Mononuclear cell (primary cell): ENCODE data around the gene DEF6. TPM values are rescaled to one million over a fixed set of nuclear protein-coding genes. Genes with fewer than 3 reads are reported as not detected.
"Not testable (repeated sequence)": the region's sequence is repeated elsewhere in the genome, so short reads cannot be mapped to it uniquely, and the experiment has no call there.

Source experiments
- H3K27me3 ChIP-seq: 2 replicates; pipeline ENCODE4 v1.6.0; 2011; ENCODE audit warnings: low read length, control low read depth; ENCODE audit not compliant: insufficient read depth
- H3K4me1 ChIP-seq: 2 replicates; pipeline ENCODE4 v1.5.1; 2011; ENCODE audit warnings: mild to moderate bottlenecking, low read length, control low read depth; ENCODE audit not compliant: insufficient read depth
- H3K4me3 ChIP-seq: 2 replicates; pipeline ENCODE4 v1.5.1; 2011; ENCODE audit warnings: mild to moderate bottlenecking, low read length, moderate library complexity
- H3K9me3 ChIP-seq: 2 replicates; pipeline ENCODE4 v1.5.1; 2011; ENCODE audit warnings: low read depth, mild to moderate bottlenecking, control low read depth, low read length
- total RNA-seq: library from RNA; depleted of rRNA; stranded (reverse); fragments of >200 nt; gene quantifications from one replicate; pipeline ENCODE4 v1.2.3, GENCODE V29; 2012

DEF6 gene
- total RNA-seq, 1 donor: 80.1 TPM

GRCh38 chr6:35312807-35313206 is 15.2 kb downstream of the DEF6 start:
- no peak overlapping the region for H3K4me3 ChIP-seq
- peaks cover 60% of the 10 kb centered on the region for H3K4me1 ChIP-seq

GRCh38 chr6:35317483-35318195 is 20.0 kb downstream of the DEF6 start:
- Histone ChIP-seq H3K9me3 (no peaks in the 10 kb centered on the region), H3K4me3 (no peak overlapping the region), H3K27me3 (no peaks in the 10 kb centered on the region), H3K4me1 (peaks cover 15% of the 10 kb centered on the region)

More at GRCh38 chr6:35312807-35313206, 15.2 kb downstream of the DEF6 start:
- H3K9me3 ChIP-seq: no peaks in the 10 kb centered on the region
- no peaks in the 10 kb centered on the region for H3K27me3 ChIP-seq

DNA sequence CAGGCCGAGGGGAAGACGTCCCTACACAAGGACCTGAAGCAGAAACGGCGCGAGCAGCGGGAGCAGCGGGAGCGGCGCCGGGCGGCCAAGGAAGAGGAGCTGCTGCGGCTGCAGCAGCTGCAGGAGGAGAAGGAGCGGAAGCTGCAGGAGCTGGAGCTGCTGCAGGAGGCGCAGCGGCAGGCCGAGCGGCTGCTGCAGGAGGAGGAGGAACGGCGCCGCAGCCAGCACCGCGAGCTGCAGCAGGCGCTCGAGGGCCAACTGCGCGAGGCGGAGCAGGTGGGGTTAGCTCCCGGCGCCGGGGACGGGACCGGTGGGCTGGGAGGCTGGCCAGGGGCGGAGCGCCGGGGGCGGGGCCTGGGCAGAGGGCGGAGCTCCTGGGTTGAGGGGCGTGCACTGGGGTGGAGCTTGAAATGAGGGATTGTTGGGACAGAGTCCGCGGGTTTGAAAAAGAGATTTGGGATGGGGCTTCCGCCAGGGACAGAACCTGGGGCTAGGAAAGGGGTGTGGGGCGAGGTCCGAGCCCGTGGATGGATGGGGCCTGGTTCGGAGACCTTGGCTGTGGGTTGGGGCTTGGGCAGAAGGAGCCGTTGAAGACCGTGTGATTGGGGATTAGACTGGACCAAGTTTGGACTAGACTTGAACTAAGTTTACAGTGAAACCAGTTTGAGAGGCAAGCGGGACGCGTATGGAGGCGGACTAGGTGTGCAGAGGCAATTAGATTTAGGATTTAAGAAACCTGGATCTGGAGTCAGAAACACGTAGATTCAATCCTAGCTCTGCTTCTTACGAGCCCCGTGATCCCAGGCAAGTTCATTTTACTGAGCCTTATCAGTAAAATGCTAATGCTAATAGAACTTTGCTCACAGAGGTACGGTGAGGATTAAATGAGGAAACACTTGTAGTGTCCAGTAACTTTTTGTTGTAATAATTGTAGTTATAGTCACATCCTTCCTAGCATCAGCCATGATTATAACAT is 20.9 kb downstream of the DEF6 start:
- no peaks in the 10 kb centered on the region for H3K27me3 ChIP-seq
- H3K4me3 ChIP-seq: no peak overlapping the region
- H3K4me1 ChIP-seq: peaks cover 9% of the 10 kb centered on the region
- H3K9me3 ChIP-seq: no peaks in the 10 kb centered on the region

DNA sequence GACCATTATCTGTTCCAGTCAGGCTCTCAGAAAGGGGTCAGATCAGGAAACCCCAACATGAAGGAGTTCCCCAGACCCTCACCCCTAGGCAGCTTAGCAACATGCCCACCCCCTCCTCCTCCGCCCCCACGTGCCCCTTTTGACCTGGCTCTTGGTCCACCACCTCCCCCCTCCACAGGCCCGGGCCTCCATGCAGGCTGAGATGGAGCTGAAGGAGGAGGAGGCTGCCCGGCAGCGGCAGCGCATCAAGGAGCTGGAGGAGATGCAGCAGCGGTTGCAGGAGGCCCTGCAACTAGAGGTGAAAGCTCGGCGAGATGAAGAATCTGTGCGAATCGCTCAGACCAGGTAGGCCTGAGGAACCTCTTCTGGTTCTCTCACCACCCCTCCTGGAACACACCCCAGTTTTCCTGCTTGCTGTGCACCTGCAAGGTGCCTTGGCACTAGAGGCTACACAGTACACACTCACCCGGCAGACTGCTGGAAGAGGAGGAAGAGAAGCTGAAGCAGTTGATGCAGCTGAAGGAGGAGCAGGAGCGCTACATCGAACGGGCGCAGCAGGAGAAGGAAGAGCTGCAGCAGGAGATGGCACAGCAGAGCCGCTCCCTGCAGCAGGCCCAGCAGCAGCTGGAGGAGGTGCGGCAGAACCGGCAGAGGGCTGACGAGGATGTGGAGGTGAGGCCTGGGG is 21.9 kb downstream of the DEF6 start:
- H3K4me3 ChIP-seq: no peak overlapping the region
- no peaks in the 10 kb centered on the region for H3K27me3 ChIP-seq

DNA sequence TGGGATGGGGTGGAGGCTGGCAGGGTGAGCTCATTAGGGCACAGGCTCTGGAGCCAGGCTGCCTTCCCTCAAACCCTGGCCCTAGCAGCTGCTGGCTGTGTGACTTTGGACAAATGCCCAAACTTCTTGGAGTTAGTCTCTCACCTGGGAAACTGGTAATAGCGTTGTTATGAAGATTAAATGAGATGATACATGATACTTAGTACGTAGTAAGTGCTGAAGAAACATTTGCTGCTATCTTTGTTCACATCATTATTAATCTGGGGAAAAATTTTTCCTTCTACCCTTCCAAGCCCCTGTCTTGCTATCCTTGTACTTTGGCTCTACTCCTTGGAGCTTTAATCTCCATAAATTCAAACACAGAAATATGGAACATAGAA is 22.4 kb downstream of the DEF6 start:
- H3K27me3 ChIP-seq: no peaks in the 10 kb centered on the region
- peaks cover 2% of the 10 kb centered on the region for H3K4me1 ChIP-seq
- H3K4me3 ChIP-seq: no peak overlapping the region
- H3K9me3 ChIP-seq: no peaks in the 10 kb centered on the region

More for the DNA sequence above, 21.9 kb downstream of the DEF6 start:
- Histone ChIP-seq H3K9me3 (no peaks in the 10 kb centered on the region), H3K4me1 (peaks cover 3% of the 10 kb centered on the region)

DNA sequence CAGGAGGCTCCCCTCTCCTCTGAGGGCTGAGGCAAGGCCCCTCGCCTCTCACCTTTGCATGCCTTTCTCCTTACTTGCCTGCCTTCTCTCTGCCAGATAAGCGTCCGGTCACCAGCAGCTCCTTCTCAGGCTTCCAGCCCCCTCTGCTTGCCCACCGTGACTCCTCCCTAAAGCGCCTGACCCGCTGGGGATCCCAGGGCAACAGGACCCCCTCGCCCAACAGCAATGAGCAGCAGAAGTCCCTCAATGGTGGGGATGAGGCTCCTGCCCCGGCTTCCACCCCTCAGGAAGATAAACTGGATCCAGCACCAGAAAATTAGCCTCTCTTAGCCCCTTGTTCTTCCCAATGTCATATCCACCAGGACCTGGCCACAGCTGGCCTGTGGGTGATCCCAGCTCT is 23.5 kb downstream of the DEF6 start:
- Histone ChIP-seq H3K27me3 (no peaks in the 10 kb centered on the region), H3K9me3 (no peaks in the 10 kb centered on the region), H3K4me1 (no peaks in the 10 kb centered on the region), H3K4me3 (no peak overlapping the region)

- Histone ChIP-seq H3K9me3 (no peaks in the 10 kb centered on the region), H3K4me1 (peaks cover 21% of the 10 kb centered on the region), H3K4me3 (no peak overlapping the region), H3K27me3 (no peaks in the 10 kb centered on the region)
Observed at GRCh38 chr6:35327349-35328027, 29.9 kb downstream of the DEF6 start.

- no peak overlapping the region for H3K4me3 ChIP-seq
- peaks cover 22% of the 10 kb centered on the region for H3K4me1 ChIP-seq
- no peaks in the 10 kb centered on the region for H3K9me3 ChIP-seq
- H3K27me3 ChIP-seq: no peaks in the 10 kb centered on the region
Observed at GRCh38 chr6:35328108-35328723, 30.6 kb downstream of the DEF6 start.

- H3K9me3 ChIP-seq, H3K4me3 ChIP-seq, H3K27me3 ChIP-seq: not testable (repeated sequence)
- peaks cover 22% of the 10 kb centered on the region for H3K4me1 ChIP-seq
Observed at GRCh38 chr6:35328965-35329364, 31.3 kb downstream of the DEF6 start.

DNA sequence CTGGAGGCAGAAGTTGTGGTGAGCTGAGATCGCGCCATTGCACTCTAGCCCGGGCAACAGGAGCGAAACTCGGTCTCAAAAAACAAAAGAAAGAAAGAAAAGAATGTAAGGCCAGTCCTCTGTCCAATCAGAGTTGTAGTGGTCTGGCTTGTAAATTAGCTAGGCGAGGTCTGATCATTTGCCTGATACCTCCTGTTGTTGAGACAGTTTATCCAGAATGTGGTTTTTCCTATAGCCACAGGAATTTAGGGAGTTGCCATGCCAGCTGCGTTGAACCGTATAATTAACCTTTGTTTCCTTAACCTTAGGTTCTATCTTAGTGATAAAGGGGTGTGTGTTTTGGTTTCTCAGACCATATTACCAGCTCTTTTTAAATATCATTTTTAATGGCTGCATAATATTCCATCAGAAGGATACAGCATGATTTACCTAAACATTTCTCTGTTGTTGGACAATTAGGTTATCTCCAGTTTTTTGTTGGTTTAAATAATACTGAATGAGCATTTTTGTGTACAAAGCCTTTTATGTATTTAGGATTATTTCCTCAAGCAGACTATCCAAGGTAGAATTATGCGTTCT is 33.0 kb downstream of the DEF6 start:
- peaks cover 22% of the 10 kb centered on the region for H3K4me1 ChIP-seq
- no peaks in the 10 kb centered on the region for H3K27me3 ChIP-seq
- no peak overlapping the region for H3K4me3 ChIP-seq
- H3K9me3 ChIP-seq: no peaks in the 10 kb centered on the region

GRCh38 chr6:35332074-35332887 is 34.7 kb downstream of the DEF6 start:
- not testable (repeated sequence) for H3K9me3 ChIP-seq, H3K27me3 ChIP-seq, H3K4me3 ChIP-seq
- peaks cover 17% of the 10 kb centered on the region for H3K4me1 ChIP-seq

DNA sequence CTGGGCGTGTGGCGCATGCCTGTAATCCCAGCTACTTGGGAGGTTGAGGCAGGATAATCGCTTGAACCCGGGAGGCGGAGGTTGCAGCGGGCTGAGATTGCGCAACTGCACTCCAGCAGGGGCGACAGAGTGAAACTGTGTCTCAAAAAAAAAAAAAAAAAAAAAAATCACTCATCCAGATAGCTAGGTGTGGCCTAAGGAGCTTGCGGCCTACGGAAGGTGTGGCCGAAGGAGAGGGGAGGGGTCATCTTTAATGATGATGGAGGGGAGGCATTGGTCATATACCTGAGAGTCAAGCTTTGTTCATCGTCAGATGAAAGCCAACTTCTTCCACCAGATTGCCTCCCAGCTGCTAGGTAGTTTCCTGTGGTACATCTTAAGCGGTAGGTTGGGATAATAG is 43.9 kb downstream of the DEF6 start:
- H3K4me1 ChIP-seq: peaks cover 33% of the 10 kb centered on the region
- no peaks in the 10 kb centered on the region for H3K27me3 ChIP-seq
- H3K9me3 ChIP-seq: no peaks in the 10 kb centered on the region
- no peak overlapping the region for H3K4me3 ChIP-seq

GRCh38 chr6:35342258-35343091 is 44.9 kb downstream of the DEF6 start, which contains the start of gene PPARD:
Gene PPARD (plus strand): TSS chr6:35342558. CDS start chr6:35411088, 68,530 bp downstream.
- Histone ChIP-seq H3K4me3 (peak within 1 kb of the TSS; percentile 80), H3K9me3 (no peaks in the 10 kb centered on the region), H3K27me3 (no peaks in the 10 kb centered on the region), H3K4me1 (peaks cover 40% of the 10 kb centered on the region)
